K562 (cell line): Measurements from ENCODE around the gene PRDX2. TPM values are rescaled to one million over a fixed set of nuclear protein-coding genes. Genes with fewer than 3 reads are reported as not detected.

Experiments
- ARID1B ChIP-seq: fragments of 450-650 bp; IDR thresholded peaks from 2 replicates; pipeline ENCODE4 v1.6.1; 2016; ENCODE audit warnings: antibody characterized with exemption, mild to moderate bottlenecking, inconsistent platforms
- DACH1 ChIP-seq: fragments of 450-650 bp; IDR thresholded peaks from 2 replicates; pipeline ENCODE4 v1.6.1; 2018; ENCODE audit not compliant: partially characterized antibody
- SAP30 ChIP-seq: fragments of 200-600 bp; sonication (generic); IDR thresholded peaks from 2 replicates; pipeline ENCODE4 v1.6.1; 2012; ENCODE audit warnings: borderline replicate concordance, low read depth, mild to moderate bottlenecking, moderate library complexity, low read length, control low read depth, inconsistent platforms; ENCODE audit not compliant: insufficient read depth, poor library complexity, severe bottlenecking
- SMARCC2 ChIP-seq: fragments of 450-650 bp; IDR thresholded peaks from 2 replicates; pipeline ENCODE4 v1.6.1; 2017; ENCODE audit warnings: antibody characterized with exemption, moderate library complexity, mild to moderate bottlenecking, low read depth
- ZNF175 ChIP-seq: fragments of 200-800 bp; sonication (Bioruptor generic); IDR thresholded peaks from 2 replicates; pipeline ENCODE4 v1.6.1; 2016; ENCODE audit warnings: low read depth, mild to moderate bottlenecking, missing genetic modification characterization, missing compliant biosample characterization
- ZNF239 ChIP-seq: fragments of 250-450 bp; sonication (Bioruptor Pico); IDR thresholded peaks from 2 replicates; pipeline ENCODE4 v1.4.0; 2020; ENCODE audit warnings: mild to moderate bottlenecking
- ZNF263 ChIP-seq: sonication (generic); formaldehyde crosslinking; IDR thresholded peaks from 2 replicates; pipeline ENCODE4 v1.8.0; 2022; ENCODE audit warnings: mild to moderate bottlenecking, missing genetic modification reagents, borderline replicate concordance
- ZNF384 ChIP-seq: IDR thresholded peaks from 2 replicates; pipeline ENCODE4 v1.6.1; 2012; ENCODE audit warnings: low read depth, low read length, improper control_type of control experiment
- polyA plus RNA-seq, 8 experiments: library from polyadenylated mRNA; depleted of rRNA in 4 of 8; stranded (reverse) in 5 of 8; unstranded in 3 of 8; fragments of >200 nt; fragmentation: Nextera tagmentation in 2 of 8; fragmentation: Illumina TruSeq in 1 of 8; extraction: Ambion mirVana in 2 of 8; extraction: Trizol in 1 of 8; gene quantifications; 2 replicates each; pipeline versions ENCODE4 v1.2.1 to v1.2.3, GENCODE V29; 2011 to 2014; ENCODE audit warnings: inconsistent platforms in 1 of 8, missing spikeins in 1 of 8
- total RNA-seq, 7 experiments: library from RNA; depleted of rRNA in 6 of 7; stranded (reverse); fragments of >200 nt in 6 of 7; fragmentation: Illumina TruSeq in 2 of 7; extraction: Trizol in 2 of 7; gene quantifications; 2 replicates each; pipeline versions ENCODE4 v1.2.1 to v1.2.3, GENCODE V29; 2011 to 2021; ENCODE audit warnings: low replicate concordance in 1 of 7
- TF ChIP-seq, protein P1 (sequence below): fragments of 250-450 bp; sonication (Bioruptor Pico); IDR thresholded peaks from 2 replicates; pipeline ENCODE4 v1.4.0; 2020
- TF ChIP-seq, protein P2 (sequence below): fragments of 200-800 bp; sonication (Bioruptor generic); IDR thresholded peaks from 2 replicates; pipeline ENCODE4 v1.6.1; 2017; ENCODE audit warnings: missing genetic modification characterization, missing compliant biosample characterization
- TF ChIP-seq, protein P3 (sequence below), 2 experiments: IDR thresholded peaks; 2 replicates each; pipeline ENCODE4 v1.6.1; 2011; ENCODE audit warnings: borderline replicate concordance in 1 of 2, control low read depth in 1 of 2, low read depth in 1 of 2, low read length in 1 of 2, mild to moderate bottlenecking in 1 of 2, mixed read lengths in 1 of 2, moderate library complexity in 1 of 2; ENCODE audit not compliant: insufficient read depth in 1 of 2, insufficient read length in 1 of 2, poor library complexity in 1 of 2, severe bottlenecking in 1 of 2; ENCODE audit errors: extremely low read depth in 1 of 2
- TF ChIP-seq, protein P4 (sequence below): sonication (generic); formaldehyde crosslinking; IDR thresholded peaks from 2 replicates; pipeline ENCODE4 v1.8.0; 2022; ENCODE audit warnings: mild to moderate bottlenecking, missing genetic modification reagents

The PRDX2 gene
- total and polyA plus RNA-seq, 9 of the 15 experiments (the other 6 are each of a cell fraction or from before 2014, with no cell fraction given), result 206 to 1,183 (median 415) TPM

DNA sequence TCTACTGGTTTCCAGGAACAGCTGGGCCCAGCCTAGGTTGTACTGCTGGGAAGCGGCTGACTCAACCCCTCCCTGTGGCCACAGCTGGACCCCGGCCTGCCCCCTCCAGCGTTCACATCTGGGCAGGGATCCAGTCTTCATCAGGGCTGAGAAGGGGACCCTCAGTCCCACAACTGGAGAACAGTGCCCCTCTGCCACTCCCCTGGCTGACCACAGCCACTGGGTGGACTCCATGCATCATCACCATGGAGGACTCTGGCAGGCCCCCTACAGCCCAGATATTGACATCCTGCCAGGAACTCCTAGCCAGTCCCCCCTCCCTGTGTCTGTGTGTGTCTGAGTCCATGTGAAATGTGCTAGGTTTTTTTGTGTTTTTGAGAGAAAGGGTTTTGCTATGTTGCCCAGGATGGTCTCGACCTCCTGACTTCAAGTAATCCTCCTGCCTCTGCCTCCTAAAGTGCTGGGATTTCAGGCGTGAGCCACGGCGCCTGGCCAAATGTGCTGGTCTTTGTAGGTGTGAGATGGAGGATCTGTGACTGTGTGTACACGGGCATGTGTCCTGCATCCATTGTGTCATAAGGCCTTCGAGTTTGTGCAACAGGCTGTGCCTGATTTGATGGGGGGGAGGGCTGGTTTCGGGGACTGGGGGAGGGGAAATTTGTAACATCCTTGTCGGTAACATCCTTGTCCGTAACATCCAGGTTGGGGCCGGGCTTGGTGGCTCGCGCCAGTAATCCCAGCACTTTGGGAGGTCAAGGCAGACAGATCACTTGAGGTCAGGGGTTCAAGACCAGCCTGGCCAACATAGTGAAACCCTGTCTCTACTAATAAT is 22.2 kb downstream of the PRDX2 start (continued):
- TF ChIP-seq, protein P1, sequence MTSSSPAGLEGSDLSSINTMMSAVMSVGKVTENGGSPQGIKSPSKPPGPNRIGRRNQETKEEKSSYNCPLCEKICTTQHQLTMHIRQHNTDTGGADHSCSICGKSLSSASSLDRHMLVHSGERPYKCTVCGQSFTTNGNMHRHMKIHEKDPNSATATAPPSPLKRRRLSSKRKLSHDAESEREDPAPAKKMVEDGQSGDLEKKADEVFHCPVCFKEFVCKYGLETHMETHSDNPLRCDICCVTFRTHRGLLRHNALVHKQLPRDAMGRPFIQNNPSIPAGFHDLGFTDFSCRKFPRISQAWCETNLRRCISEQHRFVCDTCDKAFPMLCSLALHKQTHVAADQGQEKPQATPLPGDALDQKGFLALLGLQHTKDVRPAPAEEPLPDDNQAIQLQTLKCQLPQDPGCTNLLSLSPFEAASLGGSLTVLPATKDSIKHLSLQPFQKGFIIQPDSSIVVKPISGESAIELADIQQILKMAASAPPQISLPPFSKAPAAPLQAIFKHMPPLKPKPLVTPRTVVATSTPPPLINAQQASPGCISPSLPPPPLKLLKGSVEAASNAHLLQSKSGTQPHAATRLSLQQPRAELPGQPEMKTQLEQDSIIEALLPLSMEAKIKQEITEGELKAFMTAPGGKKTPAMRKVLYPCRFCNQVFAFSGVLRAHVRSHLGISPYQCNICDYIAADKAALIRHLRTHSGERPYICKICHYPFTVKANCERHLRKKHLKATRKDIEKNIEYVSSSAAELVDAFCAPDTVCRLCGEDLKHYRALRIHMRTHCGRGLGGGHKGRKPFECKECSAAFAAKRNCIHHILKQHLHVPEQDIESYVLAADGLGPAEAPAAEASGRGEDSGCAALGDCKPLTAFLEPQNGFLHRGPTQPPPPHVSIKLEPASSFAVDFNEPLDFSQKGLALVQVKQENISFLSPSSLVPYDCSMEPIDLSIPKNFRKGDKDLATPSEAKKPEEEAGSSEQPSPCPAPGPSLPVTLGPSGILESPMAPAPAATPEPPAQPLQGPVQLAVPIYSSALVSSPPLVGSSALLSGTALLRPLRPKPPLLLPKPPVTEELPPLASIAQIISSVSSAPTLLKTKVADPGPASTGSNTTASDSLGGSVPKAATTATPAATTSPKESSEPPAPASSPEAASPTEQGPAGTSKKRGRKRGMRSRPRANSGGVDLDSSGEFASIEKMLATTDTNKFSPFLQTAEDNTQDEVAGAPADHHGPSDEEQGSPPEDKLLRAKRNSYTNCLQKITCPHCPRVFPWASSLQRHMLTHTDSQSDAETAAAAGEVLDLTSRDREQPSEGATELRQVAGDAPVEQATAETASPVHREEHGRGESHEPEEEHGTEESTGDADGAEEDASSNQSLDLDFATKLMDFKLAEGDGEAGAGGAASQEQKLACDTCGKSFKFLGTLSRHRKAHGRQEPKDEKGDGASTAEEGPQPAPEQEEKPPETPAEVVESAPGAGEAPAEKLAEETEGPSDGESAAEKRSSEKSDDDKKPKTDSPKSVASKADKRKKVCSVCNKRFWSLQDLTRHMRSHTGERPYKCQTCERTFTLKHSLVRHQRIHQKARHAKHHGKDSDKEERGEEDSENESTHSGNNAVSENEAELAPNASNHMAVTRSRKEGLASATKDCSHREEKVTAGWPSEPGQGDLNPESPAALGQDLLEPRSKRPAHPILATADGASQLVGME (CRISPR knock-in tag), result peak; percentile 45; the same call in 1 of the 2 replicates
- TF ChIP-seq SAP30 (peak; percentile 28), ZNF384 (no peak), DACH1 (peak; percentile 41), ZNF239 (CRISPR knock-in tag) (no peak), SMARCC2 (no peak), ZNF175 (CRISPR knock-in tag) (no peak), ARID1B (peak; percentile 12; the same call in 1 of the 2 replicates), ZNF263 (CRISPR knock-in tag) (peak; percentile 59; the same call in 1 of the 2 replicates)
- TF ChIP-seq, protein P2, sequence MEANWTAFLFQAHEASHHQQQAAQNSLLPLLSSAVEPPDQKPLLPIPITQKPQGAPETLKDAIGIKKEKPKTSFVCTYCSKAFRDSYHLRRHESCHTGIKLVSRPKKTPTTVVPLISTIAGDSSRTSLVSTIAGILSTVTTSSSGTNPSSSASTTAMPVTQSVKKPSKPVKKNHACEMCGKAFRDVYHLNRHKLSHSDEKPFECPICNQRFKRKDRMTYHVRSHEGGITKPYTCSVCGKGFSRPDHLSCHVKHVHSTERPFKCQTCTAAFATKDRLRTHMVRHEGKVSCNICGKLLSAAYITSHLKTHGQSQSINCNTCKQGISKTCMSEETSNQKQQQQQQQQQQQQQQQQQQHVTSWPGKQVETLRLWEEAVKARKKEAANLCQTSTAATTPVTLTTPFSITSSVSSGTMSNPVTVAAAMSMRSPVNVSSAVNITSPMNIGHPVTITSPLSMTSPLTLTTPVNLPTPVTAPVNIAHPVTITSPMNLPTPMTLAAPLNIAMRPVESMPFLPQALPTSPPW (CRISPR knock-in tag), result peak; percentile 78
- TF ChIP-seq, protein P3, sequence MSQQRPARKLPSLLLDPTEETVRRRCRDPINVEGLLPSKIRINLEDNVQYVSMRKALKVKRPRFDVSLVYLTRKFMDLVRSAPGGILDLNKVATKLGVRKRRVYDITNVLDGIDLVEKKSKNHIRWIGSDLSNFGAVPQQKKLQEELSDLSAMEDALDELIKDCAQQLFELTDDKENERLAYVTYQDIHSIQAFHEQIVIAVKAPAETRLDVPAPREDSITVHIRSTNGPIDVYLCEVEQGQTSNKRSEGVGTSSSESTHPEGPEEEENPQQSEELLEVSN (IDR thresholded peaks at IDR 0.05; ENCODE audit: borderline replicate concordance in 1 of 2, extremely low read depth in 1 of 2, insufficient read depth in 1 of 2, insufficient read length in 1 of 2, low read depth in 1 of 2, low read length in 1 of 2, poor library complexity in 1 of 2, severe bottlenecking in 1 of 2), result peak in 1 of 2 experiments; percentile 2
- TF ChIP-seq, protein P4, sequence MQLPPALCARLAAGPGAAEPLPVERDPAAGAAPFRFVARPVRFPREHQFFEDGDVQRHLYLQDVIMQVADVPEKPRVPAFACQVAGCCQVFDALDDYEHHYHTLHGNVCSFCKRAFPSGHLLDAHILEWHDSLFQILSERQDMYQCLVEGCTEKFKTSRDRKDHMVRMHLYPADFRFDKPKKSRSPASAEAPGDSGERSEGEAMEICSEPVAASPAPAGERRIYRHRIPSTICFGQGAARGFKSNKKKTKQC (CRISPR knock-in tag), result peak; percentile 63; the same call in 1 of the 2 replicates
